ENCODE measurements around the gene LRBA. TPM values are rescaled to one million over a fixed set of nuclear protein-coding genes. Genes with fewer than 3 reads are reported as not detected.
"Not testable (repeated sequence)": the region's sequence is repeated elsewhere in the genome, so short reads cannot be mapped to it uniquely, and the experiment has no call there.

LRBA gene
- 53.4 and 58.9 TPM in 2 replicates for total RNA-seq (2014; rRNA removed; shearing (Covaris generic))

DNA sequence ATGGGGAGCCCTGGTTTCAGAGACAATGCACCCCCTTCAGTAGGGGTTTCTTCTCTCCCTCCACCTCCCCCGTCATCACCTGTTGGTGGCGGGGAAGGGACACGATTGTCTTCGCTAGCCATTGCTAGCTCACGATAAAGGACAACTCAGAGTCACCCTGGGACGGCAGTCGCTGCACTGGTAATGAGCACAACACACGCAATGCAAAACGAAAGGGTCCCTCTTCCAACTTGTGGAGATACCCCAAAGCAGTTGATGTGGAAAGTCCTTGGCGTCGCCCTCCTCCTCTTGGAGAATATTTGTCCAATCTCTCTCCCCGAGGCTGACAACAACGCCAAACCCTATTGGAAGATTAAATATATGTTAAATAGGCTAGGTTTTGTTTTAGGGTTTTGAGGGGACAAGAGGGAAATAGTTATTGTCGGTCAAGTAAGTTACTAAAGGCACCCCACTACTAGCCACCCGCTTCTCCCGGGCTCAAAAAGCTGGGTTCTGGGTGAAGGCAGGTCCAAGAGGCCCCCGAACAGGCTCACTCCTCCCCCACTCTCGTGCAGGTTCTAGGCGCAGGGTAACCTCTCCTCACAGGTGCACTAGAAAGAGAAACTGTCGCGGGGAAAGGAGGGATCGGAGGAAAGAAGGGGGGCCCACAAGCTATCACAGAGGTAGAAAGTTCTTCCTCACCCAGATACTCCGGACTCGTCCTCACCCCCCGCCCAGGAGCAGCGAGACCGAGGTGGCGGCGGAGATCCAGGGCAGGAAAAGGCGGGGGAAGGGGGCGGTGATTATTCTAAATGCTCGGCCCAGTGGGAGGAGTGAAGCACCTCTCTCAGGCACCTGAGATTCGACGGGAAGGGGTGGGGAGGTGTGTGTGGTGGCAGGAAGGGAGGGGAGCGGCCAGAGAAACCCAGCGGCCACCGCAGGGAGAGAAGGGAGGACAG is at the start of gene LRBA:
Gene LRBA, minus strand, starts transcription at position 764 of the 938 bp plus-strand sequence. Its CDS starts 642 bp downstream, at position 122.
- DNase-seq (ENCODE audit: low spot score), result peak; percentile 97

DNA sequence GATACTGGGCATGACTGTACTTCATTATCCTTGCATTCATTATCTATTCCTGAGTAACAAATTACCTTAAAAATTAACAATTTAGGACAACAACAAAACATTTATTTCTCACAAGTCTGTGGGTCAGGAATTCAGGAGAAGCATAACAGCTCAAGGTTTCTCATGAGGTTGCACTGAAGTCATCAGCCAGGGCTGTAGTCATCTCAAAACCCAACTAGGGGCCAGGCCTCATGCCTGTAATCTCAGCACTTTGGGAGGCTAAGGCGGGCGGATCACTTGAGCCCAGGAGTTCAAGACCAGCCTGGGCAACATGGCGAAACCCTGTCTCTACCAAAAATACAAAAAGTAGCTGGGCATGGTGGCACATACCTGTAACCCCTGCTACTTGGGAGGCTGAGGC is 48.1 kb upstream of the LRBA start:
- DNase-seq (ENCODE audit: low spot score), result not testable (repeated sequence)

- no peak for DNase-seq (ENCODE audit: low spot score)
These were observed 40.5 kb upstream of the LRBA start for GRCh38 chr4:151055539-151055938.

DNA sequence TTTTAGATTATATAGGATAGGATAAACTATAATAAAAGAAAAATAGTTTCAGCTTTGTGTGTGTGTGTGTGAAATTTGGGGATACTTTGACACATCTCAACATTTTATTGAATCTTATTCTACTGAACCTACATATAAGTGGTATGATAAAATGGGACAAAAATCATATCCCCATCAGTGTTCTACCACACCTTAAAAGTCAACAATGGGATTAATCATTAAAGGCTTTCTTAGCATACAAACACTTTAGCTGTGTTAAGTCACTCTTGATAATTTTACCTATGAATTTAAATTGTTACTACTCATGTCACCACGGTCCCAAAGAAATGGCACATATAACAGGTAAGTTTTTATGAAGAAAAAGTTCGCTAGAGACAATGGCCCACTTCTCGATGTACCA is 37.7 kb upstream of the LRBA start:
- peak; percentile 14 for DNase-seq (ENCODE audit: low spot score)

DNA sequence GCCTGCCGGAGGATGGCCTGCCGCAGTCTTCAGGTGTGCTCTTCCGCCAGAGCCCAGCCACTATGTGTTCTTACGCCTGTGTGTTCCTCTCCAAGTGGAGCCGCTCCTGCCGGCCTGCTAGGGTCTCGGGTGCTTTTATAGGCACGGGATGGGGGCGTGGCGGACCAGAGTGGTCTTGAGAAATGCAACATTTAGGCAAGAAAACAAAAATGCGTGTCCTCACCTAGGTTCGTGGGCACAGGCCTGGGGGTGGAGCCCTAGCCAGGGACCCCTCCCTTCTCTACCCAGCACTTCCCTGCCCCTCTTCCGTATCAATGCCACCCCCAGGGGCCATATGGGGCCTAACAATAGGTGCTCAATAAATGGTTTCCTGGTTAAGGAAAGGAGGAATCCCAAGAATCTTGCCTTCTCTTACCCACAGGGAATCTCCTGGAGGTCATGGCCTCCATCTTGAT is 34.4 kb upstream of the LRBA start:
- no peak for DNase-seq (ENCODE audit: low spot score)

DNA sequence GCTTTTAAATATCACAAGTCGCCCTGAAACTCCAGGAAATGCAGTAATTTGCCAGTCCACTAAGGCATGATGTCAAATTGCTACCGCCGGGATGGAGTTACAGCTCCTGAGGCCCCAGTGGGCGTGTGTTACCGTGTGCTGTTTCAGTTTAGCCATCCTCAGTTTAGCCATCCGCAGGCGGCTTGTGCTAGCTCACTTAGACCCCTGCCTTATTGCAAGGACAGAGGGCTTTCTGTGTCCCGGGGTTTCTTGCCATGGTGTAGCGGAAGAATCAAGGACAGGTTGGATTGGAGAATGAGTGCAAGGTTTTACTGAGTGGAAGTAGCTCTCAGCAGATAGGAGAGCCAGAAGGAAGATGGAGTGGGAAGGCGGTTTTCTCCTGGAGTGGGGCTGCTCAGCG is 33.8 kb upstream of the LRBA start:
- no peak for DNase-seq (ENCODE audit: low spot score)

DNA sequence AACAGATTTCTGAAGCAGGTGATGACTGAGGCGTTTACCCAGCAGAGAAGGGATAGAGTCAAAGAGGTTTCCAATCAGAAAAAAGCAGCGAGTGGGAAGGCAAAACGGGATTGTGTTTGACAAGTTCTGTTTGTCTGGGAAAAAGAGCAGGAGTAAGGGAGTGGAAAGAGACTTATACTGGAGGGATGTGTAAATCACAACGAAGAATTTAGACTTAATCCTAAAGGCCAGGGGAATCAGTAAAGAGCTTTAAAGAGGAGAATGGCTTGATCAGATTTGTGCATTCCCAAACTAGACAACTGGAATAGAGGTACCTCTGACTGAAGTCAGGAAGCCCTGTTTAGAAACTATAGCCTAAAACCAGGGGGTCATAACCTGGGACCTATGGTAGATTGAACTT is 31.5 kb upstream of the LRBA start:
- no peak for DNase-seq (ENCODE audit: low spot score)

DNA sequence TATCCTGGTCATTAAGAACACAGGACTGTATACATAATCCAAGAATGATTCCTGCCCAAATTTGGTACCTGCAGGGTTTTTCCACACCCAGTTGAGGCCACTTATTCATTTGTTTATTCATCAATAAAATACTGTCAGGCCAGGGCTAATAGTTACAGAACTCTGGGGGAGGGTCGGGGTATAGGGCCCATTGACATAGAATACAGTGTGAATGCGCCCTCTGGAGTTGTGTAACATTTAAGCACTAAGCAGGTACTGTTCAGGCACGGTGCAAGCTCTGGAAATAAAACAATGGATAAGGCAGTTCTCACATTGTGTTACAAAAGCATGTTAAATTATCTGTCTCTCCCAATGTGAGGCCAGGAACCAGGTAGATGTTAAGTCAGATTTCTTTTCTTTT is 30.8 kb upstream of the LRBA start:
- peak; percentile 67 for DNase-seq (ENCODE audit: low spot score)

GRCh38 chr4:151043803-151044515 is 28.9 kb upstream of the LRBA start:
- DNase-seq (ENCODE audit: low spot score), result no peak

DNA sequence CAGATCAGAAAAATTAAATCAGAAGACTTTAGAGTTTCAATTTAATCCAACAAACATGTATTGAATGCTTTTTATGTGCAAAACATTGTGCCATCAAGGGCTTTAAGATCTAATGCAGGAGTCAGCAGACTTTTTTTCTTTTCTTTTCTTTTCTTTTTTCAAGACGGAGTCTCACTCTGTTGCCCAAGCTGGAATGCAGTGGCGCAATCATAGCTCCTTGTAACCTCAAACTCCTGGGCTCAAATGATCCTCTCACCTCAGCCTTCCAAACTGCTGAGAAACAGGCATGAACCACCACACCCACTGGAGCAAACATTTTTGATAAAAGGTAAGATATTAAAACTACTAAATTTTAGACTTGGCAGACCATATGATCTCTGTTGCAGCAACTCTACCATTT is 24.6 kb upstream of the LRBA start:
- DNase-seq (ENCODE audit: low spot score), result no peak

DNA sequence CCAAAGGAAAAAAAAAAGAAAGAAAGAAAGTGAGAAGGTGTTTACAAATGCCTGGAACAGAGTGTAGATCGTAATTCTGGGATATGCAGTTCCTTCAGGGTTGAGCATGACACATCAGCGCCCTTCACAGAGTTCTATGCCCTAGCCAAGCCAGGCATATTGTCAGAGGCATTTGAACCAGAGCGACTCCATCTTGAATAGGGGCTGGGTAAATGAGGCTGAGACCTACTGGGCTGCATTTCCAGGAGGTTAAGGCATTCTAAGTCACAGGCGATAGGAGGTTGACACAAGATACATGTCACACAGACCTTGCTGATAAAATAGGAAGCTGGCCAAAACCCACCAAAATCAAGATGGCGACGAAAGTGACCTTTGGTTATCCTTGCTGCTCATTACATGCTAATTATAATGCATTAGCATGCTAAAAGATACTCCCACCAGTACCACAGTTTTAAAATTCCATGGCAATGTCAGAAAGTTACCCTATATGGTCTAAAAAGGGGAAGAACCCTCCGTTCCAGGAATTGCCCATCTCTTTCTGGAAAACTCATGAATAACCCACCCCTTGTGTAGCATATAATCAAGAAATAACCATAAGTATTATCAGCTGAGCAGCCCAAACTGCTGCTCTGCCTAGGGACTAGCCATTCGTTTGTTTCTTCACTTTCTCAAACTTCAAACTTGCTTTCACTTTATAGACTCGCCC is 23.5 kb upstream of the LRBA start:
- DNase-seq (ENCODE audit: low spot score), result no peak

DNA sequence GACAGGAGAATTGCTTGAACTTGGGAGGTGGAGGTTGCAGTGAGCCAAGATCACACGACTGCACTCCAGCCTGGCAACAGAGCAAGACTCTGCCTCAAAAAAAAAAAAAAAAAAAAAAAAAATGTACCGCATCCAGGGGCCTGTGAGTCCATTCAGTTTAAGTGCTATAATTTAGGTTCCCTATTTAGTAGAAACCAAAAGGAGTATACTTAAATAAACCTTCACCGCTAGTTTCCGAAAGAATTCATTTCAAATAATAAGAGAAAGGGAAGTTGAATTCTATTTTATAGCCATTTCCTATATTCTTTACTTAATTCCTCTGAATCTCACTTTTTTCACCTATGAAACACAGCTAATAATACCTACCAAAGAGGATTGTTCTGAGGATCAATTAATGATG is 20.8 kb upstream of the LRBA start:
- no peak for DNase-seq (ENCODE audit: low spot score)

GRCh38 chr4:151035328-151035727 is 20.2 kb upstream of the LRBA start:
- no peak for DNase-seq (ENCODE audit: low spot score)

DNA sequence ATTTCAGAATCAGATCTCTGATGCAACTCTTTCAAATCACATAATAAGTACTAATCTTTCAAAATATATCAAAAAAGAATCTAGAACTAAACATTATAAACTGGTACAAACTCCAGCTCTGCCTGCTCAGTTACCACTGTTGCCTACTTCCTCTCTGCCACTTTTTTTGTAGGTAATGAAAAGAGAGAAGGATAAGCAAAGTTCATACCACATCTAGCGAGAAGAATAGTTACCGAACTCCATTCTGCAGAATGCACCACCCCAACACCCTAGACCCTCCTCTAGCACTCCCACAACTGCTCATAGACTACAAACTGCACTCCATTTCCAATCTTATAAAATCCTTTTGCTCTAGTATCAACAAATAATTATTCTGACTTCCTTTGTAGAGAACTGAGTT is 19.7 kb upstream of the LRBA start:
- DNase-seq (ENCODE audit: low spot score), result peak; percentile 81

- peak; percentile 31 for DNase-seq (ENCODE audit: low spot score)
These were observed 16.9 kb upstream of the LRBA start for GRCh38 chr4:151031831-151032605.

DNA sequence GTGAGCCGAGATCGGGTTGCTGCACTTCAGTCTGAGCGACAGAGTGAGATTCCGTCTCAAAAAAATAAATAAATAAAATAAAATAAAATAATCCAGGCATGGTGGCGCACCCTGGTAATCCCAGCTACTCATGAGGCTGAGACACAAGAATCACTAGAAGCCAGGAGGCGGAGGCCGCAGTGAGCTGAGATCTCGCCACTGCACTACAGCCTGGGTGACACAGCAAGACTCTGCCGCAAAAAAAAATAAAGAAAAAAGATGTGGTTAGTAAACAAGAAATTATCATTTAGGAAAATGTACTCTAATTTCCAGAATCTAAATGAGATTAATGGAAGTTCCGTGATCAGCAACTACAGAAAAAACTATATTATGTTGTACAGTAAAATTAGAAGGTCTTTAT is 14.5 kb upstream of the LRBA start:
- no peak for DNase-seq (ENCODE audit: low spot score)

DNA sequence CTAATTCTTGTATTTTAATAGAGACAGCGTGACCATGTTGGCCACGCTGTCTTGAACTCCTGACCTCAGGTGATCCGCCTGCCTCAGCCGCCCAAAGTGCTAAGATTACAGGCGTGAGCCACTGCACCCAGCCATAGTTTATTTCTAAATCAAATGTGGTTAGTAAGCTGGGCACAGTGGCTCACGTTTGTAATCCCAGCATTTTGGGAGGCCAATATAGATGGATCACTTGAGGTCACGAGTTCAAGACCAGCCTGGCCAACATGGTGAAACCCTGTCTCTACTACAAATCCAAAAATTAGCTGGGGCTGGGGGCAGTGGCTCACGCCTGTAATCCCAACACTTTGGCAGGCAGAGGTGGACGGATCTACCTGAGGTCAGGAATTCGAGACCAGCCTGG is 13.9 kb upstream of the LRBA start:
- DNase-seq (ENCODE audit: low spot score), result not testable (repeated sequence)

- DNase-seq (ENCODE audit: low spot score), result no peak
These were observed 10.7 kb upstream of the LRBA start for GRCh38 chr4:151025759-151026158.

- no peak for DNase-seq (ENCODE audit: low spot score)
These were observed 7.5 kb upstream of the LRBA start for GRCh38 chr4:151022586-151022985.

GRCh38 chr4:151021637-151022334 is 6.7 kb upstream of the LRBA start:
- no peak for DNase-seq (ENCODE audit: low spot score)
